ENCODE results near the gene AMBP. TPM values are rescaled to one million over a fixed set of nuclear protein-coding genes. Genes with fewer than 3 reads are reported as not detected.

Gene AMBP
- total and polyA plus RNA-seq, 2 of the 13 experiments (the other 11 are each of a cell fraction or from before 2014, with no cell fraction given) = 1,510 to 2,580 TPM

- no peak for TF ChIP-seq NCOA1 (CRISPR knock-in tag; IDR thresholded peaks at IDR 0.05)
- TF ChIP-seq SNRNP70 (IDR thresholded peaks at IDR 0.05; ENCODE audit: low read depth, low read length) = no peak
- no peak for TF ChIP-seq ZNF724P (CRISPR knock-in tag; IDR thresholded peaks at IDR 0.05; ENCODE audit: borderline replicate concordance)
- TF ChIP-seq, protein P1, sequence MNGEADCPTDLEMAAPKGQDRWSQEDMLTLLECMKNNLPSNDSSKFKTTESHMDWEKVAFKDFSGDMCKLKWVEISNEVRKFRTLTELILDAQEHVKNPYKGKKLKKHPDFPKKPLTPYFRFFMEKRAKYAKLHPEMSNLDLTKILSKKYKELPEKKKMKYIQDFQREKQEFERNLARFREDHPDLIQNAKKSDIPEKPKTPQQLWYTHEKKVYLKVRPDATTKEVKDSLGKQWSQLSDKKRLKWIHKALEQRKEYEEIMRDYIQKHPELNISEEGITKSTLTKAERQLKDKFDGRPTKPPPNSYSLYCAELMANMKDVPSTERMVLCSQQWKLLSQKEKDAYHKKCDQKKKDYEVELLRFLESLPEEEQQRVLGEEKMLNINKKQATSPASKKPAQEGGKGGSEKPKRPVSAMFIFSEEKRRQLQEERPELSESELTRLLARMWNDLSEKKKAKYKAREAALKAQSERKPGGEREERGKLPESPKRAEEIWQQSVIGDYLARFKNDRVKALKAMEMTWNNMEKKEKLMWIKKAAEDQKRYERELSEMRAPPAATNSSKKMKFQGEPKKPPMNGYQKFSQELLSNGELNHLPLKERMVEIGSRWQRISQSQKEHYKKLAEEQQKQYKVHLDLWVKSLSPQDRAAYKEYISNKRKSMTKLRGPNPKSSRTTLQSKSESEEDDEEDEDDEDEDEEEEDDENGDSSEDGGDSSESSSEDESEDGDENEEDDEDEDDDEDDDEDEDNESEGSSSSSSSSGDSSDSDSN (CRISPR knock-in tag; IDR thresholded peaks at IDR 0.05) = no peak
- TF ChIP-seq MTA1 (CRISPR knock-in tag; IDR thresholded peaks at IDR 0.05; ENCODE audit: borderline replicate concordance) = peak; percentile 84
- TF ChIP-seq MAFF (IDR thresholded peaks at IDR 0.05; ENCODE audit: low read depth, low read length) = peak; percentile 50; the same call in 1 of the 2 replicates
- TF ChIP-seq SPEN (CRISPR knock-in tag; IDR thresholded peaks at IDR 0.05; ENCODE audit: low read depth) = no peak; the same call in 1 of the 2 replicates
- TF ChIP-seq, protein P2, sequence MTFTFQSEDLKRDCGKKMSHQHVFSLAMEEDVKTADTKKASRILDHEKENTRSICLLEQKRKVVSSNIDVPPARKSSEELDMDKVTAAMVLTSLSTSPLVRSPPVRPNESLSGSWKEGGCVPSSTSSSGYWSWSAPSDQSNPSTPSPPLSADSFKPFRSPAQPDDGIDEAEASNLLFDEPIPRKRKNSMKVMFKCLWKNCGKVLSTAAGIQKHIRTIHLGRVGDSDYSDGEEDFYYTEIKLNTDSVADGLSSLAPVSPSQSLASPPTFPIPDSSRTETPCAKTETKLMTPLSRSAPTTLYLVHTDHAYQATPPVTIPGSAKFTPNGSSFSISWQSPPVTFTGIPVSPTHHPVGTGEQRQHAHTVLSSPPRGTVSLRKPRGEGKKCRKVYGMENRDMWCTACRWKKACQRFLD (CRISPR knock-in tag; IDR thresholded peaks at IDR 0.05; ENCODE audit: borderline replicate concordance) = no peak
- TF ChIP-seq, protein P3, sequence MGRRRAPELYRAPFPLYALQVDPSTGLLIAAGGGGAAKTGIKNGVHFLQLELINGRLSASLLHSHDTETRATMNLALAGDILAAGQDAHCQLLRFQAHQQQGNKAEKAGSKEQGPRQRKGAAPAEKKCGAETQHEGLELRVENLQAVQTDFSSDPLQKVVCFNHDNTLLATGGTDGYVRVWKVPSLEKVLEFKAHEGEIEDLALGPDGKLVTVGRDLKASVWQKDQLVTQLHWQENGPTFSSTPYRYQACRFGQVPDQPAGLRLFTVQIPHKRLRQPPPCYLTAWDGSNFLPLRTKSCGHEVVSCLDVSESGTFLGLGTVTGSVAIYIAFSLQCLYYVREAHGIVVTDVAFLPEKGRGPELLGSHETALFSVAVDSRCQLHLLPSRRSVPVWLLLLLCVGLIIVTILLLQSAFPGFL (CRISPR knock-in tag; IDR thresholded peaks at IDR 0.05) = no peak
- no peak for TF ChIP-seq NFE2L2 (IDR thresholded peaks at IDR 0.05; ENCODE audit: low read length)
- no peak for TF ChIP-seq HES4 (CRISPR knock-in tag; IDR thresholded peaks at IDR 0.05; ENCODE audit: borderline replicate concordance)
- no peak for TF ChIP-seq CENPBD1 (CRISPR knock-in tag; IDR thresholded peaks at IDR 0.05; ENCODE audit: borderline replicate concordance, low read depth)
- TF ChIP-seq ZNF749 (CRISPR knock-in tag; IDR thresholded peaks at IDR 0.05; ENCODE audit: borderline replicate concordance) = no peak
- TF ChIP-seq AGO1 (IDR thresholded peaks at IDR 0.05; ENCODE audit: low read depth, low read length, poor library complexity, severe bottlenecking) = no peak
- TF ChIP-seq ZNF503 (CRISPR knock-in tag; IDR thresholded peaks at IDR 0.05) = no peak
- no peak for TF ChIP-seq ZNF251 (CRISPR knock-in tag; IDR thresholded peaks at IDR 0.05)
- TF ChIP-seq, protein P4, sequence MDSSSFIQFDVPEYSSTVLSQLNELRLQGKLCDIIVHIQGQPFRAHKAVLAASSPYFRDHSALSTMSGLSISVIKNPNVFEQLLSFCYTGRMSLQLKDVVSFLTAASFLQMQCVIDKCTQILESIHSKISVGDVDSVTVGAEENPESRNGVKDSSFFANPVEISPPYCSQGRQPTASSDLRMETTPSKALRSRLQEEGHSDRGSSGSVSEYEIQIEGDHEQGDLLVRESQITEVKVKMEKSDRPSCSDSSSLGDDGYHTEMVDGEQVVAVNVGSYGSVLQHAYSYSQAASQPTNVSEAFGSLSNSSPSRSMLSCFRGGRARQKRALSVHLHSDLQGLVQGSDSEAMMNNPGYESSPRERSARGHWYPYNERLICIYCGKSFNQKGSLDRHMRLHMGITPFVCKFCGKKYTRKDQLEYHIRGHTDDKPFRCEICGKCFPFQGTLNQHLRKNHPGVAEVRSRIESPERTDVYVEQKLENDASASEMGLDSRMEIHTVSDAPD (CRISPR knock-in tag; IDR thresholded peaks at IDR 0.05) = no peak
- TF ChIP-seq, protein P5, sequence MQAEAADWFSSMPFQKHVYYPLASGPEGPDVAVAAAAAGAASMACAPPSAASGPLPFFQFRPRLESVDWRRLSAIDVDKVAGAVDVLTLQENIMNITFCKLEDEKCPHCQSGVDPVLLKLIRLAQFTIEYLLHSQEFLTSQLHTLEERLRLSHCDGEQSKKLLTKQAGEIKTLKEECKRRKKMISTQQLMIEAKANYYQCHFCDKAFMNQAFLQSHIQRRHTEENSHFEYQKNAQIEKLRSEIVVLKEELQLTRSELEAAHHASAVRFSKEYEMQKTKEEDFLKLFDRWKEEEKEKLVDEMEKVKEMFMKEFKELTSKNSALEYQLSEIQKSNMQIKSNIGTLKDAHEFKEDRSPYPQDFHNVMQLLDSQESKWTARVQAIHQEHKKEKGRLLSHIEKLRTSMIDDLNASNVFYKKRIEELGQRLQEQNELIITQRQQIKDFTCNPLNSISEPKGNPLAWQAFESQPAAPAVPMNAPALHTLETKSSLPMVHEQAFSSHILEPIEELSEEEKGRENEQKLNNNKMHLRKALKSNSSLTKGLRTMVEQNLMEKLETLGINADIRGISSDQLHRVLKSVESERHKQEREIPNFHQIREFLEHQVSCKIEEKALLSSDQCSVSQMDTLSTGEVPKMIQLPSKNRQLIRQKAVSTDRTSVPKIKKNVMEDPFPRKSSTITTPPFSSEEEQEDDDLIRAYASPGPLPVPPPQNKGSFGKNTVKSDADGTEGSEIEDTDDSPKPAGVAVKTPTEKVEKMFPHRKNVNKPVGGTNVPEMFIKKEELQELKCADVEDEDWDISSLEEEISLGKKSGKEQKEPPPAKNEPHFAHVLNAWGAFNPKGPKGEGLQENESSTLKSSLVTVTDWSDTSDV (CRISPR knock-in tag; IDR thresholded peaks at IDR 0.05) = no peak
- no peak for TF ChIP-seq ZNF274 (CRISPR knock-in tag; IDR thresholded peaks at IDR 0.05)
These were observed 39.5 kb upstream of the AMBP start (continued) for GRCh38 chr9:114117614-114117995.
